EL (cell line): ENCODE results near the gene CCDC146.

ENCODE experiments used
- DNase-seq: peaks from one replicate; pipeline ENCODE4 v3.0.0-alpha.2; 2016

CCDC146 gene

DNA sequence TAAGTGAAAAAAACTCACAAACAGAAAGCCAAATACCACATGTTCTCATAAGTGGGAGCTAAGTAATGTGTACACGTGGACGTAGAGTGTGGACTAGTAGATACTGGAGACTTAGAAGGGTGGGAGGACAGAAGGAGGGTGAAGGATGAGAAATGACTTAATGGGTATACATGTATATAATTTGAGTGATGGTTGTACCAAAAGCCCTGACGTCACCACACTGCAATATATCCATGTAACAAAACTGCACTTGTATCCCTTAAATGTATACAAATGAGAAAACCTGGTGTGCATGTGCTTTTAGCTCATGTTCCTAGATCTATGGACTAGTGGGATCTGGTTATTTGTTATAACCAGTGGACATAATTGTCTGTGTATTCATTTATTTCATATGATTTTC, 125.7 kb downstream of the CCDC146 start:
- no peak for DNase-seq

DNA sequence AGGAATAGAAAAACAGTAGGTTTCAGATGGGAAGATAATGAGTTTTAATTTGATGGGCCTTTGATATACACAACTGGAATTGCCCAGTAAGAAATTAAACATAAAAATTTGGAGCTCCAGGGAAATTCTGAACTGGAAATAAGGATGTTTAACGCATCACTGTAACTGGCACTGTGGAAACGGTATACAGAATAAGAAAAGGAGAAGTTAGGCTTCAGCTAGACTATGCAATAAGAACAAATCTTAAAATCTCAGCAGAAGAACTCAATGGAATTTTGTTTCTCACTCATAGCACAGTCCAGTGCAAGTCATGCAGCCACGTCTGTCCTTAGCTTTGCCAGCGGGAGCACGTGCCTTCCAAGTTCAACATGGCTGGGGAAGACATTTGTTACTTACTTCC, 130.1 kb downstream of the CCDC146 start:
- no peak for DNase-seq

DNA sequence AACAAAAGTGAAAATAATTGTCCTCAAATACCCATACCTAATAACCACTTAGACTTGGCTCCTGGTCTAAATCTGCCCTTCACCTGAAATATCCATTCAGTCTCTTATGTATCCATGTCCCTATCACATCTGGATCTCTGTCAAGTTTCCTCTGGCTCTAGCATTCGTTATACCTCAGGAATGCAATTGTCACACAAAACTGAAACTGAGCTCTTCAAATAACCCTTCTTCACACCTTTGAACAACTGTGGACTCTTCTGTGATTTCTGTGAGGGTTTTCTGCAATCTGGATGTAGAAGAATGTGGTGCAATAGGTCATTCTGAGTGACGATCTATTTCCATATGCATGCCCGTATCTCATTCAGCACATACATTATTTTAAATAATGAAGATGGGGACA, 130.7 kb downstream of the CCDC146 start:
- DNase-seq = no peak

DNA sequence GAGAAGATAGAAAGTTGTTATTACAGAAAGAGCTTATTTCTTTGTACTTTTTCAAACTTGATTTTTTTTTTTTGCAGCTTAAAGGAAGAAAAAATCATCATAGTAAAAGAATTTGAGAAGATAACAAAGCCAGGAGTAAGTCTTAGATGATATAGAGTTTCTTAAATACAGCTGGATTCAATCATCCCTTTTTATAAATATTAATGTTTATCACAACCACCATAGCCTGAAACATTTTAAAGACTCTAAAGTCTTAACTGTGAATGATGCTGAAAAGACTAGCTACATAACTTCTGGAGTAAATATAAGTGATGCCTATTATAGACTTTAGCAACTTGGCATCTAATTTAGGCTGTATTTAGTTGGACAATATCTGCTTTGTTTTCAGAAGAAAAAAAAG, 132.0 kb downstream of the CCDC146 start:
- no peak for DNase-seq

DNA sequence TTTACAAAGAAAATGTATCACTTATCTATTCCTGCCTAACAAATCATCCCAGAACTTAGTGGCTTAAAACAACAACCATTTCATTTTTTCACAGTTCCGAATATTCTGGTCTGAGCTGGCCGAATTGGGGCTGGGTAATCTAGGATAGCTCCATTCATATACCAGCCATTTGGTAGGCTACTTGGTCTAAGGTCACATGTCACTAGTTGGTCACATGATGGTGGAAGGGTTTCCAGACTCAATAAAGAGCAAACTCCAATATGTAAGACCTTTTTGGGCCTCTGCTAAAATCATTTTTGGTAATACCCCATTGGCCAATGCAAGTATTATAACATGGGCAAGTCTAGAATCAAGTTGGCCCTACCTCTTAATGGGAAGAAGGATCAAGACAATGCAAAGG, 132.5 kb downstream of the CCDC146 start:
- no peak for DNase-seq

DNA sequence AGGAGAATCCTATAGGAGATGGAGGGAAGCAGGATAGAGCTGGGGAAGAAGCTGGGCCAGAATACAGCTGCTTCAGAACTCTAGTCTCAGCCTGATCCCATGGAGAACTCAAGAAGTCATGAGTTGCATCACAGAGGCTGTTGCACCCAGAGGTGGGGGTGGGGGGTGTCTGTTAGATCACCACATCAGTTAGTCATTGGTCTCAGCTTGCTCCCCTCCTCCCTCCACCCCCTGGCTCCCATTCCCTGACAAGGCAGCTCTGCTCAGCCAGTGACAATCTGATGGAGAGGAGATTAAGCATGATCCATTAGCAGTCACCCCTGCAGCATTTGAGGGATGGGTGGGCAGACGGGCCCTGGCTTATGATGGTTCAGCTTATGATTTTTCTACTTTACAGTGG, 135.6 kb downstream of the CCDC146 start:
- peak; percentile 57 for DNase-seq

DNA sequence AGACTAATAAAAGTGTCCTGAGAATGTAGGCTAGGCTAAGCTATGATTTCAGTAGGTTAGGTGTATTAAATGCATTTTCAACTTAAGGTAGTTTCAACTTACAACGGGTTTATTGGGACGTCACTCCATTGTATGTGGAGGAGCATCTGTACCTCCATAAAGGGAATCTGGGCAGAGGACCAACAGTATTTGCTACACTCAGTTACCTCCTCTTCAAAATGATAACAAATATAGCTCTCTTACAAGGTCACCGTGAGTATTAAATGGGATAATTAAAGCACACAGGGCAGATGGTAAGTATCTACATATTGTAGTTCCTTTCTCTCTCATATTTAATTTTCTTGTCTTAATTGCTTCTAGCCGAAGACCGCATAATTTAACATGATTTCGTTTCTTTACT, 136.2 kb downstream of the CCDC146 start:
- no peak for DNase-seq

DNA sequence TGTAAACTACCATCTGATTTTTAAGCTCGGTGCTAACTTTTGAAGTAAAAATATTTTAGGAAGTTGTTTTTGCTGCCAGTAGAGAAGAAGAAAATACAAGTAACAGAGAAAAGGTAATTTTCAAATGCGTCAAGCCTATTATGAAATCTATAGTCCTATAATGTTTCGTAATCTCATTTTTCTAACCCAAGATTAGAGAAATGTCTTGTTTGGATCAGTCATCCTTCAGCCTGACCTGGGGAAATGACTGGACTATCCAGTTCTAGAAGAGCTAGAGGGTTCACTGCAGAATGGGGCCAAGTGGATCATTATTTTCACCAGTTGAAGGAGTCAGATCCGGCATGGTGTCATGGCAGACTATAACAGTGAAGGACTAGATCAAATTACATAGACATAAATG, 139.9 kb downstream of the CCDC146 start:
- DNase-seq = no peak

DNA sequence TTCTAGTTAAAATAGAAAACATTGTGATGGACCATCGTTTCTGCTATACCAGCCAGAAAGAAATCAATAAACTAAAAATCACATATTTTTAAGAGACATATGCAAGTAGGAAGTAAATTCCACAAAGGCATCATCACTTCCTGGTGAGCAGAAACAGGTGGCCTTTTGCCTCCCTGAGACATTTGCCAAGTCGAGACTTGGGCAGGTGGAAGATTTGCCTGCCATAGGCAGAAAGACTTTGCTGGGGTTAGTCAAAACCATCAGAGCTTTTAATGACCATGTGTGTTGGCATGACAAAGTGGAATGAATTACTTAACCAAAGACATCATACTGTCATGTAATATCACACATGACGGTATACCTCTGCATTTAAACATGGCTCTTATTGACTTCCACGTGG, 143.3 kb downstream of the CCDC146 start:
- no peak for DNase-seq

DNA sequence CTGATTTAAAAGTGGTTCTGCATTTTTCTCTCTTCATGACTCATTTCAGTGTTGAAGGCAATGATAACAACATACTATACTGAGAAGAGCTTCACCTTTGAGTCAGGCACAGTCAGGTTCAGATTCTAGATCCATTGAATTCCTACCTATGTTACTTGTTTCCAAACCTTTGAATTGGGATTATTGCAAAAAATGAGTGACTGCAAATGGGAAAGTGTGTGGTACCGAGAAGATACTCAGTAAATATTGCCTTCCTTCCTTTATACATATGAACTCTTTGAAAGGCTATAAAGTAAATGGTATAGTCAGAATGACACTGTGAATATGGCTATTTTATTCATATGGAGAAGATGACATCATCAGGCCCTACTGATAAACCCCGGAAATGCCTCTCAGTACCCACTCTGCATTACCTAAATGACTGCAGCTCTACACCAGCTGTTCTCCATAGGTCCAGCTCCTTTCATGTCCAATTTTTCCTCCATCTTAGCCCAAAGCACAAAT, 143.9 kb downstream of the CCDC146 start:
- no peak for DNase-seq

DNA sequence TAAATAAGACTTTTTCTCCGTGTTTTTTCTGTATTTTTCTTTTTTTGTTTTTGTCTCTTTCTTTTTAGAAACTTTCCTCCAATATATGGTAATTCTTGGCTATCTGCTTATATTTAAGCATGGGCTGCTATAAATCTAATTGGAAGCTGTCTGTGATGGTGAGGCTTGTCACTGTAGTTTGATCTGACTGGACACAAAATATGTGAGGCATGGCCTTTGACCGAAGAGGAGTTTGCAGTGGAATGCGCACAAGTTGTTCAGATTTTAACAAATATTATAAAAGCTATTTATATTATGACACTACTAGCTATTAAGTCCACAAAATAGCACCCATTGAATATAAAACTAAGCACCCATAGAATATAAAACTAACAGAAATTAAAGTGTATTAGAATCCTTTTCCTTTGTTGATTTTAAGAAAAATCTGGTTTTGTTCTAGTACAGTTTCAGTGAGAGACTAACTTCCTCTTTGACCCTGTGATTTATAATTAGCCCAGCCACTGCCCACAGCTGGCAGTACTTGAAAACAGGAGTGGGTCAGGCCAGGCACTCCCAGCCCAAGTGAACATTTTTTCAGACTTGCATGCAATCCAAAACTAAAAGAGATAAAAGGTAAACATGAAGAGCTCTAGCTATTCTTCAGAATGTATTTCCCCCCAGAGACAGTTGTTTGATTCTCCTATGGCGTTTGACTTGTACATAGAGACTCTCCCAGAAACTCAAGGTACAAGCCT, 147.1 kb downstream of the CCDC146 start:
- DNase-seq = no peak

DNA sequence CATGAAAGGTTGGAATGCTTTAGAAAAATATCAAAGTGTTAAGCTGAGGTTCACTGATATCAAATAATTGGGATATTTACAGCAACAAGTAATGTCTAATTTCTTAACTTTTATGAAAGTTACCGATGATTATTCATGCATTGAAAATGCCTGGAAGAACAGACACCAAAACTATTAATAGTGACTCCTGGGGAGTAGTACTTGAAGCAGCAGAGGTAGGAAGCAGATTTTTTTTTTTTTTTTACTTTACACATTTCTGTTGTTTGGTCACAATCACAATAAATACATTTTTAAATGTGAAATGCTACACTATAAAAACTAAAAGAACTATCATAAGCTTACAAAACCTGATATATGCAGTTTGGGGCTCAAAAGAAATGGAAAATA, 147.7 kb downstream of the CCDC146 start:
- DNase-seq = no peak

DNA sequence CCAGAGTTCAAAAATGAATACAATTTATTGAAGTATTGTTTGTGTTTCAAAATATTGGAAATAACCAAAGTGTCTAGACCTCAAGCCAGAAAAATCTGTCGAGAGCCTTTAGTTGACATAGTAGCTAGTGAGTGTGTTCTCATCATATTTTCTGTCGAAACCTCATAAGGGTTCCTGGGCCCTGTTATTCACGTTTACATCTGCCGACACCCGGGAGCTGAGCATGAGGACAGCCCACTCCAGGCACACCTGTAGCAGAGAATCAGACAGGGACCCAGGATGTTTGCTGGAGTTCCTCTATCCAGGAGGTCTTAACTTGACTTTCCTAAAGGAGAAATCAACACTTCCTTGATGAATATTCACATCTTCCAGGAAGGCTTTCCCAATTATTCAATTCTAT, 149.4 kb downstream of the CCDC146 start:
- no peak for DNase-seq

DNA sequence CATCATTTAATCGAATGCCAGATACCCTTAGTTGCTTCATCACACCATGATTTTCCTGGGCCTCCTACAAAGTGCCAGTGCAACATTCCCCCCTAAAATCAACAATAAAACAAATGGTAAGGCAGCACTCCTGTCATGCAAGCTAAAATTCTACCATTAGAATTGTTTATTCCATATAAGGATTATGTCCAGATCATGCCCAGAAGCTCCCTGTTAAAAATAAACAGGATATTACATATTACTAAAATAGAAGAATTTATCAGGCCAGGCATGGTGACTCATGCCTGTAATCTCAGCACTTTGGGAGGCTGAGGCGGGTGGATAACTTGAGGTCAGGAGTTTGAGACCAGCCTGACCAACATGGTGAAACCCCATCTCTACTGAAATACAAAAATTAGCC, 153.2 kb downstream of the CCDC146 start:
- peak; percentile 45 for DNase-seq

DNA sequence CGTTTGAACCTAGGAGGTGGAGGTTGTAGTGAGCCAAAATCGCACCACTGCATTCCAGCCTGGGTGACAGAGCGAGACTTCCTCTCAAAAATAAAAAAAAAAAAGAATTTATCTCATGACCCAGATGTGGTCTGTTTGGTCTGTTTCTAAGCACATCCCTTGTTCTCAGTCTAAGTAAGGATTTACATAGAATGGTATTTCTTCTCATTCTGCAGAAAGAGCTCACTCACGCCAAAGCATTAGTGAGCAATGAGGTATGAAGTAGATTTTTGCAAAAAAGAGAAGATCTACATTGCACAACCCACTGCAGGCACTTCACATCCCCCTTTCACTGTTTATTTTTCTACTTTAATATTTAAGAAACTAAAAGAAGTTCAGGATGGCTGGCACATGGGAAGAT, 153.7 kb downstream of the CCDC146 start:
- DNase-seq = no peak

DNA sequence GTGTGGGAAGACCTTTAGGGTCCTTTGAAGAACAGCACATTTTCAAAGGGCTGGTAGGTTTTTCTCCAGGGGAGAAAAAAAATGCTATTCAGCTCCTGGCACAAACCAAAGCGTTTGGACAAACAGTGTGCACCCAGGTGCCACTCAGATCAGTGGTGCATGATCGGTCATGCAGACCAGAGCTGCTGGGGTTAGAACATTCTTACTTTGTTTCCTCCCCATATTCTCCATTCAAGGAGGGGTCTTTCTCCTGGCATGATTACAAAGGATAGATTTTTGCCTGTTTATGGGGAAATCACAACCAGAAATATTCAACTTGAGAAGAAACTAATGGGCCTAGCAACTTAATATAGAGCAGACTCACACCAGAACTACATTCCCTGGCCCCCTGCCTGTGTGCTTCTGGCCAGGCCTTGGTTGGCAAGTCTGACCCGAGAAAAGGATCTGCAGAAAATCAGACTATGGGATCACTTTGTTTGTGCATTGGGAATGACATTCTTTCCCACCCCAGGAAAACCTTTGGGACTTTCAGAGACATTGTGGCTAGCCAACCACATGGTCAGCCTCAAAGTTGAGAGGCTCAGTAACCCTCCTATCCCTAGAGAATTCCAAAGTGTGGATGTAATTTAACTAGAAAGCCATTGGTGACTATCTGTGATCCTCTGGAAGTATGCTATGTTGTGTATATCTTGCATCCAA, 159.5 kb downstream of the CCDC146 start:
- DNase-seq = no peak

DNA sequence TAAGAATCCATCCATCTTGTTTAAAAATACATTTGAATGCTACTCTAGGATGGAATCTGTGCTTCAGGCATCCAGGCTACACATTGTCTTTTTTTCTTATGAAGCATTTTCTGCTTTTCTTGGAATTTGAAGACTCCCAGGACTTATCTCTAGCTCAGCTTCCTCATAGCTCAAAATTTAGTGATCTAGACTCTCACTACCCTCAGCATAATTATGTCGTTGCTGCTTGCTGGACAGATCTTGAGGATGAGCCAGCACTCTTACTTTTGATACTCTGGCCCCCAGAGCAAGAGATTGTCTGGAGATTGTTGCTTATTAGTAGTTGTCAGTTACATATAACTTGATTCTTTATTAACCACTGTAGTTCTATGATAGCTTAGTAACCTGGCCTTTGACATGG, 160.5 kb downstream of the CCDC146 start:
- DNase-seq = no peak

DNA sequence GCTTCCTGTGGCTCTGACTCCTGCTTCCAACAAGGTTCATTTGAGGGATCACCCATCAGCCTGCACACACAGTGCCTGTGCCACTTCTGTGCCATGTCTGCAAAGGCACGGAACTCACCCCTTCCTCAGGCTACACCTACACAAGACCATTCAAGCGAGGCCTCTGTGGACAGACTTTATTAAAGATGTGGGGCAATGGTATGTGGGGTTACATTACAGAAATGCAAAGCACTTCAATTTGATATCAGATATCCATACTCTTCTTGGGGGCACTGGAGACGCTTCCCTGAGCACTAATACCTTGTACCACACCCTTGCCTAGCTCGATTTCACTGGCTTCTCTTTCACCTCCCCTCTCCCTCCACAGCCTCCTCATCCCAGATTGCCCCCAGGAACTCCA, 161.6 kb downstream of the CCDC146 start:
- no peak for DNase-seq

DNA sequence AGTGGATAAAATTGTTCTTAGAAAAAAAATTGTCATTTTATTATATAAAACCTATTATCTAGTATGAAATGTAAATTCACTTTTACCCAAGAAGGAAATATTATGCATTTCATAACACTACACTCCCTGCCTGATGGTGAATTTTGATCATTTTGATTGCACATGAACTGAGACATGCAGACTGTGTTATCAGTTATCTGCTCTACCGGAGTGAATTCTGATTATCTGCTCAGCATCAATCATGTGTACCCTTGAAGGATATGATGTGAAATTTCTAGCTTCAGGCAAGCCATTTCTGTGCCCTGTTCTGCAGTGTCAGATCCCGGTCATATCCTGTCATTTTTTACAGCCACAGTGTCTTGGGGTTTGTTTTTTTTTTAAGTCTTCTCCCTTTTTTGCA, 162.2 kb downstream of the CCDC146 start:
- DNase-seq = no peak

DNA sequence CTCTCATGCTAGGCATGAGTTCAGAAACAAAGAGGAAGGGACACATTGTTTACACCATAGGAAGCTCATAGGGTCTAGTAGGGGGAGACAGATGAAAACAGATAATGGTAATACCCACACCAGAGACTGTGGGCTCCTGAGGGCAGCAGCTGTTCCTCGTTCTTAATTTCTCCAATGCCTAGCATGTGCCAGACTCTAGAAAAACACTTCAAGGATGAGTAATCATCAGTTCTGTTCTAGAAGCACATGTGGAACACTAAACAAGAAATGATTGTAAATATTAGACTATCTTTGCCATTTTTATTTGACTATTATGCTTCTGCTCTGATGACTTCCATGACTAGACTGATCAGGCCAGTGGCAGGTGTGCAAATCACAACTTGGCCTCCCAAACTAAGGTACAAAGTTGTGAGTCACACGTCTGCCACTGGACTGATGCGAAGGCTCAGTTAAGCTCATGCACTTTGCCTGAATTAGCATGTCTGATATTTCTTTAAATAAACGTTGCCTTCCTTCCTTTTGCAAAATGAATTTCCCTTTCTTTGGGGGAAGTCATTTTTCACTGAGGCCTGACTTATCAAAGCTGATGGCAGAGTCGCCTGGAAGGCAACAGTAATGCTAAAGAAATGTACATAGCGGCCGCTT, 166.4 kb downstream of the CCDC146 start:
- no peak for DNase-seq

DNA sequence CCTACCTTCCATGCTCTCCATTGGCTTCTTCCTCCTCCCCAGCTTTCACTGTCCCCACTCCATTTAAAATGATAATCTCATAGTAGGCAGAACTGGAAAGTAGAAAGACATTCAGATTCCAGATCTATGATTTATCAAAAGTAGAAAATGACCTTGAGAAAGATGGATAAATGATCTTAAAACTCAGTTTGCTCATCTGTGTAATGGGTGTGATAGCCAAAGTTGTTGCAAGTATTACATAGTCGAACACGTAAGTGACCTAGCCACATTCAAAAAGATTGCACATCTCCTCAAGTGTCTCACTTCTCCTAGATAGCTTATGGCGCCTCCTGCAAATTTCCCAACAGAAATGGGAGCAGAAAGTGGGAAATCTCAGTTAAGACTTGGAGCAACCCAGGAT, 167.0 kb downstream of the CCDC146 start:
- DNase-seq = no peak

DNA sequence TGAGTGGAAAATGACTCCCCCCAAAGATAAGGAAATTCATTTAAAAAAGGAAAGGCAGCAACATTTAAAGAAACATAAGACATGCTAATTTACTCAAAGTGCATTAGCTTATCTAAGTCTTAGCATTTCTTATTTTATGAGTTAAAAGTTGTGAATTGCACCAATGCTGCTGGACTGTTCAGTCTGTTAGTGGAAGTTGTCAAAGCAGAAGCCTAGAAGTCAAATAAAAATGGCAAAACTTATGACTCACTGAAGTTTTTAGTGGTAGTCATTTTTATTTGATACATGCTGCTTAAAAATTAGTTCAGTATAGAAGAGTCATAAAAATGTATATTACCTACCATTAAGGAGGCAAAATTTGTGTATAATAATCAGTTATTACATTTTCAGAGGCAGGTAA, 168.0 kb downstream of the CCDC146 start:
- no peak for DNase-seq

DNA sequence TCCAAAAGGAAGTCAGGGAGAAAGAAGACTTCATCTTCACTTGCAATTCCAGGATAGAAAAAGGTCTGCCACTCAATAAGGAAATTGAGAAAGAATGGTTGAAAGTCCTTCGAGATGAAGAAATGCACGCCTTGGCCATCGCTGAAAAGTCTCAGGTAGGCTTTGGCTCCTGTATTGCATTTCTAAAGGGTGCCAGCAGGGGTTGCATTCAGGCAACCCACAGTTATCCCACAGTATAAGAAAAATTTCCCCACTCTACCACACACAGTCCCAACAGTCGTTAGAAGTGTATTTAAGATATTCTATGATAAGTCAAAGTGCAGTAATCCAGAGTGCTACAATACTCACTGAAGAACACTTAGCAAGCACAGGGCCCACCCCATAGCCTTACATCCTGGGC, 170.6 kb downstream of the CCDC146 start:
- DNase-seq = no peak

DNA sequence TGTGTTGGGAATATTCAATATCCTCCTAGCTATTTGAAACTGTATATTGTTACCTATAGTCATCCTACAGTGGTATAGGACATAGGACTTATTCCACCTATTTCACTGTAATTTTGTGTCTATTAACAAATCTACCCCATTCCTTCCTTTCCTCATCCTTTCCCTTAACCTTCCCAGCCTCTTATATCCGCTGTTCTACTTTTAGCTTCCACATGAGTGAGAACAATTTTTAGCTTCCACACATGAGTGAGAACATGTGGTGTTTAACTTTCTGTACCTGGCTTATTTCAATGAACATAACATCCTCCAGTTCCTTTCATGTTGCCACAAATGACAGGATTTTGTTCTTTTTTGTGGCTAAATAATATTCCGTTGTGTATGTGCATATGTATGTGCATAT, 173.1 kb downstream of the CCDC146 start:
- no peak for DNase-seq
